DND-41 (cell line): ENCODE data around the gene MRPL14.

ENCODE experiments used
- CTCF ChIP-seq: IDR thresholded peaks from 2 replicates; pipeline ENCODE4 v1.5.1; 2012; ENCODE audit warnings: borderline replicate concordance, low read length, moderate library complexity, mild to moderate bottlenecking; ENCODE audit not compliant: poor library complexity, severe bottlenecking; ENCODE audit errors: extremely low read depth
- EZH2 ChIP-seq: IDR thresholded peaks from 3 replicates; pipeline ENCODE4 v1.6.1; 2012; ENCODE audit warnings: borderline replicate concordance, low read depth, mild to moderate bottlenecking, moderate library complexity, low read length, inconsistent platforms; ENCODE audit not compliant: severe bottlenecking

GRCh38 chr6:44067173-44068139 is 59.8 kb downstream of the MRPL14 start:
- TF ChIP-seq CTCF (no peak), EZH2 (no peak)
